ENCODE measurements around the gene DIRAS3.
"Not testable (repeated sequence)": the region's sequence is repeated elsewhere in the genome, so short reads cannot be mapped to it uniquely, and the experiment has no call there.

The DIRAS3 gene

DNA sequence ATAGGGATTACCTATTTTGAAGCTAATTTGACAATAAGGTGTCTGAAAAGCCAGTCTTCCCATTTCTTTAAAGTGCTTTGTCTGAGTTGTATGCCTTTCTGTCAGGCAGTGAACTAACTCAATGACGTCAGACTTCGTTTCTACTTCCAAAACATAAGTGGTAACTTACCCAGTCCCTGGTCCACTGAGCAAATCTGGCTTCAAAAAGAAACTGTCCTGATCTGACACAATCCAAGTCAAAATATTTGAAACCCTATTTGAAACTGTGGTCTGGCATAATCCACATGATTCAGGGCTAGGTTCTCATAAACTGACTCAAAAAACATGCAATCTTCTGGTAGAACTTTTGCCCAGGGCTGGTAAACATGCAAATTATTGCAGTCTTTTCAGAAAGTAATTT lies 34.0 kb downstream of the DIRAS3 start:
- no peaks in the 10 kb centered on the region for H3K9me3 ChIP-seq (ENCODE audit: control insufficient read depth, low read length)
- peak; percentile 78 for DNase-seq (ENCODE audit: low read depth)
- peaks cover 20% of the 10 kb centered on the region for H3K4me1 ChIP-seq (ENCODE audit: control insufficient read depth, insufficient read depth, low read length)
- no peaks in the 10 kb centered on the region for H3K27me3 ChIP-seq (replicated peaks; ENCODE audit: control insufficient read depth, insufficient read depth, low read length)
- H3K36me3 ChIP-seq (ENCODE audit: control insufficient read depth, insufficient read depth, low read length, severe bottlenecking), result no peaks in the 10 kb centered on the region
- peak overlapping the region; percentile 42 for H3K9ac ChIP-seq (ENCODE audit: low read length)
- no peak overlapping the region for H3K4me3 ChIP-seq (ENCODE audit: low read length)

DNA sequence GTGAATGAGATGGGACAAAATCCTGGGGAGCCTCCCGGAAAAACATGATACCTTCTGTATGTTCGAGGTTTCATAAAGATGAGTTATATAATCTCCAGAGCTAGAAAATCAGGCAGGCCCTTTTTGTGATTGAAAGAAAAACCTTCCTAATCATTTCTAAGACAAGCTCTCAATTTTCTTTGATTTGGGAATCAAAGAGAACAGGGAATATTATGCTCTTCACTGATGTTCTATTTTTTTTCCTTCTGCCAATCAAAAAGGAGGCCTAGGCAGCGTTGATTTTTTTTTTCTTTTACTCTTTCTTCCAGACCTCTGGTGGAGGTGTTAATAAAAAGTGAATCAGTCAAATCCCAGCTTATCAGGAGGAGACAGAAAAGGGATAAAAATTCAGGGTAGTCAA lies 34.5 kb downstream of the DIRAS3 start:
- DNase-seq (ENCODE audit: low read depth), result peak; percentile 15
- Histone ChIP-seq H3K27me3 (replicated peaks; ENCODE audit: control insufficient read depth, insufficient read depth, low read length) (no peaks in the 10 kb centered on the region), H3K36me3 (ENCODE audit: control insufficient read depth, insufficient read depth, low read length, severe bottlenecking) (no peaks in the 10 kb centered on the region), H3K4me3 (ENCODE audit: low read length) (no peak overlapping the region), H3K9ac (ENCODE audit: low read length) (no peak overlapping the region), H3K9me3 (ENCODE audit: control insufficient read depth, low read length) (no peaks in the 10 kb centered on the region), H3K4me1 (ENCODE audit: control insufficient read depth, insufficient read depth, low read length) (peaks cover 20% of the 10 kb centered on the region)

DNA sequence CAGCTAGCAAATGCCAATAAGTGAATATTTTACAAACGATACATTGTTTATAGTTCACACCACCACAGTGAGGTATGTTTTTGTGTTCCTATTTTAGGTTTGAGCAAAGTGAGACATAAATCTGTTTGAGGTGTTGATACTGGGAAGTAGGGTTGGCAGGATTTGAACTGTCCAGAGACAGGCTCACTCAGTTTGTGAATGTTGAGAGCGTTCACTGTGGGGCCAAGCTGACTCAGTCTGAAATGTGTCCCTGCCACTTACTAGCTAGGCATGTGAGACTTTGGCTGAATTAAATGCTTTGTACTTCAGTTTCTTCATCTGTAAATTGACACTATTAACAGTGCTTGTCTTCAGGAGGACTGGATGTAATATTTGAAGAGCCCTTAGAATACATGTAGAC lies 35.1 kb downstream of the DIRAS3 start:
- Histone ChIP-seq H3K9me3 (ENCODE audit: control insufficient read depth, low read length) (no peaks in the 10 kb centered on the region), H3K36me3 (ENCODE audit: control insufficient read depth, insufficient read depth, low read length, severe bottlenecking) (no peaks in the 10 kb centered on the region), H3K4me1 (ENCODE audit: control insufficient read depth, insufficient read depth, low read length) (peaks cover 20% of the 10 kb centered on the region), H3K4me3 (ENCODE audit: low read length) (no peak overlapping the region), H3K27me3 (replicated peaks; ENCODE audit: control insufficient read depth, insufficient read depth, low read length) (no peaks in the 10 kb centered on the region), H3K9ac (ENCODE audit: low read length) (no peak overlapping the region)
- no peak for DNase-seq (ENCODE audit: low read depth)

DNA sequence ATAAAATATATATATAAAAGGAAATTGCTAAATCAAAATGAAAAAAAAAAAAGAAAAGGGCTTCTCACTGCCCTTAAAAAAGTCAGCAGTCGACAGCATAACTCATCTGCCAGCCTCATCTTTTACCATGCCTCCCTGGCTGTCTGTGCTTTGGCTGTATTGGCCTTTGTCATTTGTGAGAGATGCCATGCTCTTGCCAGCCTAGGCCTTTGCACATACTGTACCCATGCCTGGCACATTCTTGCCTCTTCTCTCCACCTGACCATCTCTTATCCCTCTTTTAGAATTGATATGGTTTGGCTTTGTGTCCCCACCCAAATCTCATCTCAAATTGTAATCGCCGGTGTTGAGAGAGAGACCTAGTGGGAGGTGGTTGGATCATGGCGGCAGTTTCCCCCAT lies 37.1 kb downstream of the DIRAS3 start:
- H3K27me3 ChIP-seq (replicated peaks; ENCODE audit: control insufficient read depth, insufficient read depth, low read length), result no peaks in the 10 kb centered on the region
- peaks cover 20% of the 10 kb centered on the region for H3K4me1 ChIP-seq (ENCODE audit: control insufficient read depth, insufficient read depth, low read length)
- no peaks in the 10 kb centered on the region for H3K9me3 ChIP-seq (ENCODE audit: control insufficient read depth, low read length)
- H3K4me3 ChIP-seq (ENCODE audit: low read length), result no peak overlapping the region
- DNase-seq (ENCODE audit: low read depth), result no peak
- no peaks in the 10 kb centered on the region for H3K36me3 ChIP-seq (ENCODE audit: control insufficient read depth, insufficient read depth, low read length, severe bottlenecking)
- H3K9ac ChIP-seq (ENCODE audit: low read length), result no peak overlapping the region

DNA sequence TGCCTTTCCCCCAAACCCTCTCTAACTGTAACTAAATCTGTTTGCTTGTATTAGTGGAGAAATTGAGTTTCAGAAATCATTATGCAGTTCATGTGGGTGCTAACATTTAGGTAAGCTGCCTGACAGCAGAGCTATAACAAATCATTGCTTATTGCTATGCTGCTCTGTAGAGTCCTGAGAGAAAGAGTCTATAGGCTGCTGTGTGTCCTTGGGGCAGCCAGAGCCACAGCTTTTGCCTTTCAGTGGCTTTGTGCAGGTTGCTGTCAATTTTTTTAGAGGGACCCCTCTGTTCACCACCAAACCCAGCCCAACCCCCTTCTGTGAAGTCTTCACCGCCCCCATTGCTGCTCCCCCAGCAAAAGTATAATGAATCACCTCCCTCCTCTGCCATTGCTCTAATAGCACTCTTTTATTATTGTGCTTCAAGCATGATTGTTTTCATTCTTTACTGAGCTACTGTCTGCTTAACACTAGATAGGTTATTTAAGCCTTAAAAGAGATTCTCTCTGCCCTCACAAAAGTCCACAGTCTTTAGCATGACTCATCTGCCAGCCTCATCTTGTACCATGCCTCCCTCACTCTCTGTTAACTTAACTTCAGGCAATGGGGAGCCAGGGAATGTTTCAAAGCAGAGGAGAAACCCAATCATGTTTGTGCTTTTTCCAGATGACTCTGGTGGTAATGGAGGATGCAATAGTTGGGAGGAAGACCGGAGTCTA lies 38.6 kb downstream of the DIRAS3 start:
- no peak overlapping the region for H3K9ac ChIP-seq (ENCODE audit: low read length)
- H3K9me3 ChIP-seq (ENCODE audit: control insufficient read depth, low read length), result no peaks in the 10 kb centered on the region
- no peak for DNase-seq (ENCODE audit: low read depth)
- H3K4me1 ChIP-seq (ENCODE audit: control insufficient read depth, insufficient read depth, low read length), result peaks cover 16% of the 10 kb centered on the region
- H3K36me3 ChIP-seq (ENCODE audit: control insufficient read depth, insufficient read depth, low read length, severe bottlenecking), result no peaks in the 10 kb centered on the region
- no peaks in the 10 kb centered on the region for H3K27me3 ChIP-seq (replicated peaks; ENCODE audit: control insufficient read depth, insufficient read depth, low read length)
- no peak overlapping the region for H3K4me3 ChIP-seq (ENCODE audit: low read length)

GRCh38 chr1:68010543-68010942 lies 39.9 kb downstream of the DIRAS3 start:
- H3K36me3 ChIP-seq (ENCODE audit: control insufficient read depth, insufficient read depth, low read length, severe bottlenecking), result no peaks in the 10 kb centered on the region
- peaks cover 4% of the 10 kb centered on the region for H3K4me1 ChIP-seq (ENCODE audit: control insufficient read depth, insufficient read depth, low read length)
- no peaks in the 10 kb centered on the region for H3K9me3 ChIP-seq (ENCODE audit: control insufficient read depth, low read length)
- no peak overlapping the region for H3K9ac ChIP-seq (ENCODE audit: low read length)
- H3K4me3 ChIP-seq (ENCODE audit: low read length), result no peak overlapping the region
- H3K27me3 ChIP-seq (replicated peaks; ENCODE audit: control insufficient read depth, insufficient read depth, low read length), result no peaks in the 10 kb centered on the region
- no peak for DNase-seq (ENCODE audit: low read depth)

- Histone ChIP-seq H3K9me3 (ENCODE audit: control insufficient read depth, low read length) (no peaks in the 10 kb centered on the region), H3K4me3 (ENCODE audit: low read length) (no peak overlapping the region), H3K4me1 (ENCODE audit: control insufficient read depth, insufficient read depth, low read length) (no peaks in the 10 kb centered on the region), H3K27me3 (replicated peaks; ENCODE audit: control insufficient read depth, insufficient read depth, low read length) (no peaks in the 10 kb centered on the region), H3K36me3 (ENCODE audit: control insufficient read depth, insufficient read depth, low read length, severe bottlenecking) (no peaks in the 10 kb centered on the region), H3K9ac (ENCODE audit: low read length) (no peak overlapping the region)
- DNase-seq (ENCODE audit: low read depth), result peak; percentile 45
Observed at GRCh38 chr1:68010090-68010489, 40.3 kb downstream of the DIRAS3 start.

DNA sequence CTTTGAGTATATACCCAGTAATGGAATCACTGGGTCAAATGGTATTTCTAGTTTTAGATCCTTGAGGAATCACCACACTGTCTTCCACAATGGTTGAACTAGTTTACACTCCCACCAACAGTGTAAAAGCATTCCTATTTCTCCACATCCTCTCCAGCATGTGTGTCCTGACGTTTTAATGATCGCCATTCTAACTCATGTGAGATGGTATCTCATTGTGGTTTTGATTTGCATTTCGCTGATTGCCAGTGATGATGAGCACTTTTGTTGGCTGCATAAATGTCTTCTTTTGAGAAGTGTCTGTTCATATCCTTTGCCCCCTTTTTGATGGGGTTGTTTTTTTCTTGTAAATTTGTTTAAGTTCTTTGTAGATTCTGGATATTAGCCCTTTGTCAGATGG lies 46.8 kb downstream of the DIRAS3 start:
- H3K27me3 ChIP-seq (replicated peaks; ENCODE audit: control insufficient read depth, insufficient read depth, low read length); H3K36me3 ChIP-seq (ENCODE audit: control insufficient read depth, insufficient read depth, low read length, severe bottlenecking); H3K4me1 ChIP-seq (ENCODE audit: control insufficient read depth, insufficient read depth, low read length); H3K9ac ChIP-seq (ENCODE audit: low read length); H3K4me3 ChIP-seq (ENCODE audit: low read length); DNase-seq (ENCODE audit: low read depth): not testable (repeated sequence)
- peaks cover 13% of the 10 kb centered on the region for H3K9me3 ChIP-seq (ENCODE audit: control insufficient read depth, low read length)

- Histone ChIP-seq H3K36me3 (ENCODE audit: control insufficient read depth, insufficient read depth, low read length, severe bottlenecking) (no peaks in the 10 kb centered on the region), H3K4me3 (ENCODE audit: low read length) (no peak overlapping the region)
Observed at GRCh38 chr1:68000191-68000590, 50.2 kb downstream of the DIRAS3 start.

GRCh38 chr1:67997746-67998145 lies 52.7 kb downstream of the DIRAS3 start:
- DNase-seq (ENCODE audit: low read depth), result no peak
- Histone ChIP-seq H3K9ac (ENCODE audit: low read length) (no peak overlapping the region), H3K27me3 (replicated peaks; ENCODE audit: control insufficient read depth, insufficient read depth, low read length) (no peaks in the 10 kb centered on the region), H3K4me3 (ENCODE audit: low read length) (no peak overlapping the region), H3K36me3 (ENCODE audit: control insufficient read depth, insufficient read depth, low read length, severe bottlenecking) (no peaks in the 10 kb centered on the region), H3K9me3 (ENCODE audit: control insufficient read depth, low read length) (peaks cover 27% of the 10 kb centered on the region), H3K4me1 (ENCODE audit: control insufficient read depth, insufficient read depth, low read length) (no peaks in the 10 kb centered on the region)

More at GRCh38 chr1:68000191-68000590, 50.2 kb downstream of the DIRAS3 start:
- H3K4me1 ChIP-seq (ENCODE audit: control insufficient read depth, insufficient read depth, low read length), result no peaks in the 10 kb centered on the region
- no peak overlapping the region for H3K9ac ChIP-seq (ENCODE audit: low read length)
- DNase-seq (ENCODE audit: low read depth), result no peak
- peaks cover 13% of the 10 kb centered on the region for H3K9me3 ChIP-seq (ENCODE audit: control insufficient read depth, low read length)
- H3K27me3 ChIP-seq (replicated peaks; ENCODE audit: control insufficient read depth, insufficient read depth, low read length), result no peaks in the 10 kb centered on the region
